Measurements from ENCODE around the gene C3orf70.

C3orf70 gene

DNA sequence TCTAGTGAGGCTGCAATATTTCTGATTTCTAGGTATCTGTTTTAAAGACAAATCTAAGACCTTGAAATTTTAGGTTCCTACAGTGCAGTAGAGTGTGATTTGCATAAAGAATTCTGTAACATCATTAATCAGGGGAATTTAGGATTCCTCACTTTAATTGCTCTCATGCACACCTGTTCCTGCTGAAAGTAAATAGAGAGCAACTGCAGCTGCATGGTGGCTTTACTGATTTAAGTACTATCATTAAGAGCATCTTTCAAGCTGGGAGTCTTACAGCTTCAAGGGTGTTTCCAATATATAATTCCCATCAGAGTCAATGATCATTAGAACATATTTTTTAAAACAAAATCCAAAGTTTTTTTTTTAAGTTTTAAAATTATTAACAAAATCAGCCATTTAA is 36.0 kb upstream of the C3orf70 start:
- no peak for DNase-seq (ENCODE audit: low read depth)
- TF ChIP-seq, protein P1, sequence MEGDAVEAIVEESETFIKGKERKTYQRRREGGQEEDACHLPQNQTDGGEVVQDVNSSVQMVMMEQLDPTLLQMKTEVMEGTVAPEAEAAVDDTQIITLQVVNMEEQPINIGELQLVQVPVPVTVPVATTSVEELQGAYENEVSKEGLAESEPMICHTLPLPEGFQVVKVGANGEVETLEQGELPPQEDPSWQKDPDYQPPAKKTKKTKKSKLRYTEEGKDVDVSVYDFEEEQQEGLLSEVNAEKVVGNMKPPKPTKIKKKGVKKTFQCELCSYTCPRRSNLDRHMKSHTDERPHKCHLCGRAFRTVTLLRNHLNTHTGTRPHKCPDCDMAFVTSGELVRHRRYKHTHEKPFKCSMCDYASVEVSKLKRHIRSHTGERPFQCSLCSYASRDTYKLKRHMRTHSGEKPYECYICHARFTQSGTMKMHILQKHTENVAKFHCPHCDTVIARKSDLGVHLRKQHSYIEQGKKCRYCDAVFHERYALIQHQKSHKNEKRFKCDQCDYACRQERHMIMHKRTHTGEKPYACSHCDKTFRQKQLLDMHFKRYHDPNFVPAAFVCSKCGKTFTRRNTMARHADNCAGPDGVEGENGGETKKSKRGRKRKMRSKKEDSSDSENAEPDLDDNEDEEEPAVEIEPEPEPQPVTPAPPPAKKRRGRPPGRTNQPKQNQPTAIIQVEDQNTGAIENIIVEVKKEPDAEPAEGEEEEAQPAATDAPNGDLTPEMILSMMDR (IDR thresholded peaks at IDR 0.05; ENCODE audit: control insufficient read depth, extremely low read depth, insufficient read depth), result no peak
- no peak overlapping the region for H3K4me3 ChIP-seq (ENCODE audit: low read depth, low read length)

DNA sequence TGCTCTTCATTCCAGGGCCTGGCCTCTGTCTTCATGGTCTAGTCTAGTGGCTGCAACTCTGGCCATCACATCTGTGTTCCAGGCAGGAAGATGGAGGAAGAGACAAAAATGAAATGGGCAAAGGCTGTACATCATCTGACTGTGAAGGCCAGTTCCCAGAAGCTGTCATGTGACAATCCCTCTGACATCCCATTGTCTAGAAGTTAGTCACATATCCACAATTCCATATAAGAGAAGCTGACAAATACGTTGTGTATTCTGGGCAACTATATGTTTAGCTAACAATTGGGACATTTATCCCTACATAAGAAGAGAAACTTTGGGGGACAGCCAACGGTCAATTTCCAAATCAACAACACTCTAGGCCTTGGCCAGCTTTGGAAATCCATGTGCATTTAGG is 34.5 kb upstream of the C3orf70 start:
- DNase-seq (ENCODE audit: low read depth), result no peak
- TF ChIP-seq, protein P1 (IDR thresholded peaks at IDR 0.05; ENCODE audit: control insufficient read depth, extremely low read depth, insufficient read depth), result no peak
- no peak overlapping the region for H3K4me3 ChIP-seq (ENCODE audit: low read depth, low read length)

DNA sequence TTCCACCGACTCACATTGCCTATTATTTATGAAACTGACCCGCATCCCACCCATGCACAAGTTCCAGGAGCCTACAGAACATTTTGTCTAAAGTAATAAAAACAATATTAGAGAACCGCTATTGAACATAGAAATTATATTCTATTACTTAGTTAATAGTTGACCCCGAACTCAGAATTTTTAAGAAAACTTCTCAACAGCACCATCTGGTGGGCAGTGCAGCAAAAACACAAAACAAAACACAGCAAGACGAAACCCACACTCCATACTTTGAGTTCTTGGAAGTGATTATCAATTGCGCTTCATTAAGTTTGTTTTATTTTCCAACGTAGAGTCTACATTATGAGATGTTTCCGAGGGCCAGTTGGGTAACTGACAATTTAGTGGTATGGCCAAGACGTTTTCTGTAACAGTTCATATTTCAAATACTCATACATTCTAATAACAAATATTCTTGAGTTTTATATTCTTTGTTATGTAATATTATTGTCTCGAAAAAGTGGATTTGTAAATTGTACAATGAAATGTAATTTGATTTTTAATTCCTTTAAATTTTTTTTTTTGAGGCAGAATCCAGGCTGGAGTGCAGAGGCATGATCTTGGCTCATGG is 24.0 kb upstream of the C3orf70 start:
- TF ChIP-seq, protein P1 (IDR thresholded peaks at IDR 0.05; ENCODE audit: control insufficient read depth, extremely low read depth, insufficient read depth), result peak; percentile 75
- DNase-seq (ENCODE audit: low read depth), result no peak

DNA sequence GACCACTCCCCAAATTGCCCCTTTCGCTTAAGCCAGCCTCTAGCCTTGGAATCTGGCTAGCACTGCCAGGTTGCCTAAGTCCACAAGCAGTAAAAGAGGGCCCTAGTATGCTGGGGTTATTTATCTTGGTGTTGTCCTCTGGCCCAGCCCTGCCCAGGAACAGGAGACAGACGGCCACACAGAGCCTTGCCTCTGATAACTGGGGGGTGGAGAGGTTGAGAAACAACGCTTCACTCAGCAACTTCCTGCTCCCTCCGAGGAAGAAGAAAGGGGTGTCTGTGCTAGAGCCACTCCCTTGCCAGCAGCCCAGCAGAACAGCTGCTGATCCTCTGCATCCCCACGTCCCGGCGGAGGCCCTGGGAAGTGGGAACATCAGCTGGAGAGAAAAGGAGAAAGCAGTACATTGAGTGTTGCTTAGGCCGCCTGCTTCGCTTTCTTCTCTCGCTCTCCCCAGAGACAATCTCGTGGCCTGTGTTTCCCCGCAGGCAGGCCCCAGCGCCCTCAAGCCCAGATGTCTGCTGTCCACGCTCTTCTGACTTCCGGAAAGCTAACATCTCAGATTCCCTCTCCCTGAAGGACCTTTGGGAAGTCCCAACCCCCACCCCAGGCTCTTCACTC is 22.6 kb upstream of the C3orf70 start:
- TF ChIP-seq, protein P1 (IDR thresholded peaks at IDR 0.05; ENCODE audit: control insufficient read depth, extremely low read depth, insufficient read depth), result no peak
- DNase-seq (ENCODE audit: low read depth), result no peak
- no peak overlapping the region for H3K4me3 ChIP-seq (ENCODE audit: low read depth, low read length)

More for the DNA sequence above, 24.0 kb upstream of the C3orf70 start:
- no peak overlapping the region for H3K4me3 ChIP-seq (ENCODE audit: low read depth, low read length)

DNA sequence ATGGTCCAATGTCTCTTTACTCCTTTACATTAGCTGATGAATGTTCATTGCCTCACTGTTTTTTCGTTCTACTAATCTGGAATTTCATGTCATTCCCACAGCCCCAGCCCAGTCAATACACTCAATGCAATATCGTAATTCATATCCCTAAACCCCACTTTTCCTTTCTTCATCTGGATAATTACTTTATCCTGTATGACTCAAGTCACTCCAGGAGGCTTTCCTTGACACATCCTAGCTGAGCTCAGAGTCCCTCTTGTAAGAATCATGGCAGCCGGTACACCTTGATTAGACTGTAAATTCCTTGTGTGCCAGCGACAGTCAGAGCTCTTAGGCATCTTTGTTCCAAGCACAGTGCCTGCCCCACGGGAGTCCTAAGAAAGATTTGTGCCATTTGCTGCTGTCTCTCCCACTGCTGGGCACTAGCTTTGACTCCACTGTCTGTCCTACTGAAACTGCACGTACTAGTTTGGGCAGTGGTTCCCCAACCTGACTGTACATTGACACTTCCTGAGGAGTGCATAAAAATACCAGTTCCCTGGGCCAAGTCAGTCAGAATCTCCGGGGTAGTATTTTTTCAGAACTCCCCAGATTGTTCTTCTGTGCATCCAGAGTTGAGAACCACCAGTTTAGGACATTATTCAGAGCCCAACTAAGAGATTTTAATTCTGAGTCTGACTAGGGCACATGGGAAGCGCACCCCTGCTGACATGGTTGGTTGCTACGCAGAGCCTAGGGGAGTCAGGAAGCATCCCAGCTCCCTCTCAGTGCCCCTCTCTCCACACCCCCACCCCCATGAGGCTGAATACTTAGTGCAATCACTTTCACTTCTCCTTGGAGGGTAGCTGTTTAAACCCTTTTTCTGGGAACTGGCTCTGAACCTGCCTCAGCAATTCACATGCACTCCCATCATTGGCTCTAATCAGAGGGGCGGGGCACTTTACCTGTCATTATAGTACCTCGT is 19.5 kb upstream of the C3orf70 start:
- H3K4me3 ChIP-seq (ENCODE audit: low read depth, low read length), result no peak overlapping the region
- TF ChIP-seq, protein P1 (IDR thresholded peaks at IDR 0.05; ENCODE audit: control insufficient read depth, extremely low read depth, insufficient read depth), result no peak
- DNase-seq (ENCODE audit: low read depth), result no peak

DNA sequence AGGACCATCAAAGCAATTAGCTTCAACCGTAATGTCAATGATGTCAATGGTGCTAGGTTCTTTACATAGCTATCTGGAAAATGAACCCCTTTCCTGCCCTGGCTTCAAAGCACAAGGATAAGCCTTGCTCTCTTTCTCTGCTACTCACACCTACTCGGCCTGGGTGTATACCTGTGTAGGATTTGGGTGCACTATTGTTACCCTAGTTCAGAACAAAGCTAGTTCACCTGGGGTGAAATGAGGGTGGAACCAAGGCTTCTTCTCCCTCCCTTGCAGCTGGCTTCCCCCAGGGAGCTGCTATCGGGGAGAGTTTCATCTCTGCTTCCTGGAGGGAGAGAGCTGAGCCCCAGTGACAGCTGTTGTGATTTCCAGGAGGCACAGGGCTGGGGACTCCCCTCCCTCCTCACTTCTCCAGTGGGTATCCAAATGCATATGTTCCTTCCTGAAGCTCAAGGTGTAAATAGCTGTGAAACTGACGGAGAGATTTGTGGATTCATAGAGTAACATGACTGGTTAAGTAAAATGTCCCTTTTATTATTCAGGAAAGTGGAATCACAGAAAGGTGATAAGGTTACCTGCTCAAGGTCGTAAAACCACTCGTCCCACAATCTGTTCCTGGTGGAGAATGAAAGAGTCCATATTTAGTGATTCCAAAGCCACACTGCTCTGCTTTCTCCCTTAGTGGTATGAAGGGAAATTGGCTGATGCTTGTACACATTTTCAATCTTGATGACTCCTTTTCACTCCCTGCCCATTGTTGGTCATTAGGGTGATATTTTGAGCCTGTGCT is 11.8 kb upstream of the C3orf70 start:
- no peak for DNase-seq (ENCODE audit: low read depth)
- TF ChIP-seq, protein P1 (IDR thresholded peaks at IDR 0.05; ENCODE audit: control insufficient read depth, extremely low read depth, insufficient read depth), result no peak
- no peak overlapping the region for H3K4me3 ChIP-seq (ENCODE audit: low read depth, low read length)

Measured in LNCaP clone FGC (cell line).